SU-DHL-6 (cell line): ENCODE data around the gene SUMF1.

Experiments used
- H2AFZ ChIP-seq: fragments of 200-600 bp; sonication (generic); 2 replicates; pipeline ENCODE4 v1.6.1; 2014; ENCODE audit warnings: low read depth, mild to moderate bottlenecking, moderate library complexity, mixed read lengths, antibody characterized with exemption, low read length; ENCODE audit not compliant: severe bottlenecking
- H3F3A ChIP-seq: fragments of 200-600 bp; shearing (Covaris generic); 2 replicates; pipeline ENCODE4 v1.6.0; 2016; ENCODE audit warnings: antibody characterized with exemption, mild to moderate bottlenecking; ENCODE audit not compliant: insufficient read depth
- H3K27ac ChIP-seq: fragments of 200-600 bp; sonication (generic); 2 replicates; pipeline ENCODE4 v1.5.1; 2016; ENCODE audit warnings: low read depth, mild to moderate bottlenecking, low read length, moderate library complexity, mixed read lengths
- H3K27me3 ChIP-seq: fragments of 200-600 bp; sonication (generic), shearing (Covaris generic); 2 replicates; pipeline ENCODE4 v1.6.0; 2014; ENCODE audit warnings: mild to moderate bottlenecking, low read length
- H3K36me3 ChIP-seq: fragments of 200-600 bp; sonication (generic); 2 replicates; pipeline ENCODE4 v1.6.1; 2014; ENCODE audit warnings: mild to moderate bottlenecking, low read length, mixed read lengths
- H3K4me2 ChIP-seq: fragments of 300-600, 200-600 bp; shearing (Covaris generic), sonication (generic); 2 replicates; pipeline ENCODE4 v1.6.0; 2014; ENCODE audit warnings: low read length, low read depth, mild to moderate bottlenecking; ENCODE audit not compliant: poor library complexity, severe bottlenecking
- H3K4me3 ChIP-seq: fragments of 200-600 bp; sonication (generic); 2 replicates; pipeline ENCODE4 v1.5.1; 2014; ENCODE audit warnings: antibody characterized with exemption, low read length, mild to moderate bottlenecking, mixed read lengths; ENCODE audit not compliant: insufficient read depth, poor library complexity, severe bottlenecking
- H3K79me2 ChIP-seq: fragments of 200-600 bp; sonication (generic); 2 replicates; pipeline ENCODE4 v1.6.1; 2014; ENCODE audit warnings: mild to moderate bottlenecking, low read length, moderate library complexity; ENCODE audit not compliant: insufficient read depth
- H3K9ac ChIP-seq: fragments of 200-600 bp; sonication (generic); 2 replicates; pipeline ENCODE4 v1.7.0; 2014; ENCODE audit warnings: mild to moderate bottlenecking, low read length
- H3K9me2 ChIP-seq: fragments of 200-600 bp; sonication (generic); replicated peaks from 2 replicates; pipeline ENCODE4 v1.6.1; 2014; ENCODE audit warnings: low read length; ENCODE audit not compliant: insufficient read depth
- H3K9me3 ChIP-seq: fragments of 200-600 bp; sonication (generic); 2 replicates; pipeline ENCODE4 v1.6.1; 2014; ENCODE audit warnings: low read length, mixed read lengths; ENCODE audit not compliant: insufficient read depth
- H4K20me1 ChIP-seq: fragments of 200-600 bp; sonication (generic); 2 replicates; pipeline ENCODE4 v1.6.1; 2014; ENCODE audit warnings: low read depth, mild to moderate bottlenecking, antibody characterized with exemption, low read length, moderate library complexity, mixed read lengths
- CTCF ChIP-seq: fragments of 200-600 bp; sonication (generic); IDR thresholded peaks from one replicate; pipeline ENCODE4 v1.5.1; 2017; ENCODE audit warnings: antibody characterized with exemption, mild to moderate bottlenecking, low read length, moderate library complexity; ENCODE audit not compliant: insufficient read depth, poor library complexity, severe bottlenecking
- EZH2phosphoT487 ChIP-seq: fragments of 200-600 bp; sonication (generic), shearing (Covaris generic); conservative IDR thresholded peaks from 2 replicates; pipeline ENCODE4 v1.6.1; 2018; ENCODE audit warnings: mild to moderate bottlenecking, antibody characterized with exemption, low read length, moderate library complexity, mixed read lengths

Gene SUMF1

GRCh38 chr3:4507024-4507596, 40.0 kb upstream of the SUMF1 start:
- H2AFZ ChIP-seq: no peak overlapping the region
- H4K20me1 ChIP-seq: no peaks in the 10 kb centered on the region
- no peak overlapping the region for H3K9ac ChIP-seq
- no peaks in the 10 kb centered on the region for H3K9me2 ChIP-seq
- H3K79me2 ChIP-seq: no peaks in the 10 kb centered on the region
- H3K27me3 ChIP-seq: no peaks in the 10 kb centered on the region
- no peaks in the 10 kb centered on the region for H3K9me3 ChIP-seq
- no peaks in the 10 kb centered on the region for H3K36me3 ChIP-seq
- no peaks in the 10 kb centered on the region for H3F3A ChIP-seq
- no peak overlapping the region for H3K27ac ChIP-seq
- H3K4me3 ChIP-seq: no peak overlapping the region
- TF ChIP-seq CTCF (no peak), EZH2phosphoT487 (no peak)
- no peak overlapping the region for H3K4me2 ChIP-seq

DNA sequence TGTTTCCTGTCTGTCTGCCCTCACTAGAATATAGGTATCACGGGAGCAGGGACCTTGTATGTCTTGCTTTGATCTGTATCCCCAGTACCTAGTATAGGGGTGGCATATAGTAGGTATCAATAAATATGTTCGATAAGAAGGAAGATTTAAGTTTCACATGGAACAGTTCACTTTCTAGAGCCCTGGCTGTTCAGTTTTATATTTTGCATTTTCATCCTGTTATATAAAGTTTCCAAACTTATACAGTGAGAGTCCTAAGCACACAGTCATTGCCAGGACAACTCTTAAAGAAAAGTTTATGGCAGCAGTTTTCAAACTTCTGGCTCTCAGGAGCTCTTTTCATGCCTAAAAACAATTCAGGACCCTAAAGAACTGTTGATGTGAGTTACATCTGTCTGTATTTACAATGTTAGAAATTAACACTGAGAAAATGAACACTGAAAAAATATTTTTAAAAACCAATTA, 39.5 kb upstream of the SUMF1 start:
- no peak overlapping the region for H3K4me2 ChIP-seq
- no peak overlapping the region for H3K9ac ChIP-seq
- no peaks in the 10 kb centered on the region for H3F3A ChIP-seq
- no peak overlapping the region for H3K4me3 ChIP-seq
- no peak overlapping the region for H2AFZ ChIP-seq
- H3K9me3 ChIP-seq: no peaks in the 10 kb centered on the region
- H3K27ac ChIP-seq: no peak overlapping the region
- no peaks in the 10 kb centered on the region for H4K20me1 ChIP-seq
- H3K79me2 ChIP-seq: no peaks in the 10 kb centered on the region
- no peaks in the 10 kb centered on the region for H3K9me2 ChIP-seq
- H3K27me3 ChIP-seq: no peaks in the 10 kb centered on the region
- TF ChIP-seq CTCF (no peak), EZH2phosphoT487 (no peak)
- no peaks in the 10 kb centered on the region for H3K36me3 ChIP-seq

- Histone ChIP-seq H3K4me3 (no peak overlapping the region), H4K20me1 (no peaks in the 10 kb centered on the region), H2AFZ (no peak overlapping the region), H3K27me3 (no peaks in the 10 kb centered on the region), H3K27ac (no peak overlapping the region), H3K36me3 (no peaks in the 10 kb centered on the region), H3K79me2 (no peaks in the 10 kb centered on the region), H3K9me3 (no peaks in the 10 kb centered on the region), H3K4me2 (no peak overlapping the region), H3K9me2 (no peaks in the 10 kb centered on the region), H3K9ac (no peak overlapping the region), H3F3A (no peaks in the 10 kb centered on the region)
- TF ChIP-seq CTCF: no peak
- no peak for TF ChIP-seq EZH2phosphoT487
Measured at GRCh38 chr3:4505688-4506558, 38.9 kb upstream of the SUMF1 start.
